ENCODE results near the gene ZNF426. TPM values are rescaled to one million over a fixed set of nuclear protein-coding genes. Genes with fewer than 3 reads are reported as not detected.
"Not testable (repeated sequence)": the region's sequence is repeated elsewhere in the genome, so short reads cannot be mapped to it uniquely, and the experiment has no call there.

Gene ZNF426
- total and polyA plus RNA-seq, 5 donors = 4.2 to 19.6 (median 16.0) TPM

- 94% methylated on average over 11 of the region's 11 CpGs for WGBS
- H3K9me3 ChIP-seq (ENCODE audit: control insufficient read depth, low read length) = no peaks in the 10 kb centered on the region
- H3K4me1 ChIP-seq (ENCODE audit: control insufficient read depth, insufficient read depth, low read length) = no peaks in the 10 kb centered on the region
- no peak overlapping the region for H3K27ac ChIP-seq (ENCODE audit: low read length)
- DNase-seq = no peak
- no peaks in the 10 kb centered on the region for H3K27me3 ChIP-seq (ENCODE audit: control insufficient read depth, insufficient read depth)
- intact Hi-C loops (cut with DNase I) = no loop called here
- ATAC-seq = no peak
- H3K4me3 ChIP-seq (ENCODE audit: low read length) = no peak overlapping the region
Observed at GRCh38 chr19:9547870-9548269, 9.4 kb upstream of the ZNF426 start.

- H3K27me3 ChIP-seq (ENCODE audit: control insufficient read depth, insufficient read depth); H3K27ac ChIP-seq (ENCODE audit: low read length); H3K4me3 ChIP-seq (ENCODE audit: low read length); intact Hi-C loops (cut with DNase I); H3K4me1 ChIP-seq (ENCODE audit: control insufficient read depth, insufficient read depth, low read length); ATAC-seq; H3K9me3 ChIP-seq (ENCODE audit: control insufficient read depth, low read length): not testable (repeated sequence)
- DNase-seq = peak in 1 of 3 donors; percentile 37
- WGBS = 91% methylated on average over 12 of the region's 12 CpGs
Observed at GRCh38 chr19:9541281-9541680, 2.8 kb upstream of the ZNF426 start.

GRCh38 chr19:9539921-9540320 lies 1.5 kb upstream of the ZNF426 start:
- H3K27ac ChIP-seq (ENCODE audit: low read length); H3K27me3 ChIP-seq (ENCODE audit: control insufficient read depth, insufficient read depth); intact Hi-C loops (cut with DNase I); H3K4me1 ChIP-seq (ENCODE audit: control insufficient read depth, insufficient read depth, low read length); DNase-seq; H3K9me3 ChIP-seq (ENCODE audit: control insufficient read depth, low read length); H3K4me3 ChIP-seq (ENCODE audit: low read length); ATAC-seq: not testable (repeated sequence)
- 96% methylated on average over 1 of the region's 1 CpG for WGBS

GRCh38 chr19:9539201-9539600 lies 756 bp upstream of the ZNF426 start:
- H3K4me3 ChIP-seq (ENCODE audit: low read length); H3K4me1 ChIP-seq (ENCODE audit: control insufficient read depth, insufficient read depth, low read length); H3K9me3 ChIP-seq (ENCODE audit: control insufficient read depth, low read length); ATAC-seq; H3K27me3 ChIP-seq (ENCODE audit: control insufficient read depth, insufficient read depth); intact Hi-C loops (cut with DNase I): not testable (repeated sequence)
- WGBS = 84% methylated on average over 6 of the region's 6 CpGs
- DNase-seq = peak in 1 of 3 donors; percentile 20
- H3K27ac ChIP-seq (ENCODE audit: low read length) = peak overlapping the region; percentile 21

GRCh38 chr19:9535934-9536333 lies 2.5 kb downstream of the ZNF426 start:
- Histone ChIP-seq H3K4me3 (ENCODE audit: low read length) (no peak overlapping the region), H3K9me3 (ENCODE audit: control insufficient read depth, low read length) (peaks cover 16% of the 10 kb centered on the region), H3K27me3 (ENCODE audit: control insufficient read depth, insufficient read depth) (no peaks in the 10 kb centered on the region), H3K27ac (ENCODE audit: low read length) (no peak overlapping the region), H3K4me1 (ENCODE audit: control insufficient read depth, insufficient read depth, low read length) (no peaks in the 10 kb centered on the region)
- 96% methylated on average over 4 of the region's 4 CpGs for WGBS
- intact Hi-C loops (cut with DNase I) = no loop called here
- ATAC-seq (no peak), DNase-seq (no peak)

GRCh38 chr19:9531933-9532332 lies 6.5 kb downstream of the ZNF426 start:
- WGBS = 98% methylated on average over 4 of the region's 4 CpGs

GRCh38 chr19:9528757-9529336 lies 9.6 kb downstream of the ZNF426 start:
- Histone ChIP-seq H3K9me3 (ENCODE audit: control insufficient read depth, low read length) (peaks cover 44% of the 10 kb centered on the region), H3K4me3 (ENCODE audit: low read length) (peak overlapping the region; percentile 25), H3K27me3 (ENCODE audit: control insufficient read depth, insufficient read depth) (no peaks in the 10 kb centered on the region), H3K27ac (ENCODE audit: low read length) (no peak overlapping the region), H3K4me1 (ENCODE audit: control insufficient read depth, insufficient read depth, low read length) (no peaks in the 10 kb centered on the region)
- DNase-seq (no peak), ATAC-seq (no peak)
- WGBS = 98% methylated on average over 5 of the region's 5 CpGs
- intact Hi-C loops (cut with DNase I) = loop anchor here in 1 of 4 donors (10.0 kb wide), 1 partner anchor 194 kb away; no protein-coding TSS in a partner anchor

More at GRCh38 chr19:9531933-9532332, 6.5 kb downstream of the ZNF426 start:
- no peak overlapping the region for H3K27ac ChIP-seq (ENCODE audit: low read length)
- no peak for DNase-seq
- H3K4me1 ChIP-seq (ENCODE audit: control insufficient read depth, insufficient read depth, low read length) = no peaks in the 10 kb centered on the region
- H3K9me3 ChIP-seq (ENCODE audit: control insufficient read depth, low read length) = peaks cover 43% of the 10 kb centered on the region
- H3K27me3 ChIP-seq (ENCODE audit: control insufficient read depth, insufficient read depth) = no peaks in the 10 kb centered on the region
- H3K4me3 ChIP-seq (ENCODE audit: low read length) = no peak overlapping the region
- intact Hi-C loops (cut with DNase I) = no loop called here
- ATAC-seq = no peak

- WGBS = 96% methylated on average over 1 of the region's 1 CpG
- no peaks in the 10 kb centered on the region for H3K27me3 ChIP-seq (ENCODE audit: control insufficient read depth, insufficient read depth)
- ATAC-seq = no peak
- peaks cover 30% of the 10 kb centered on the region for H3K9me3 ChIP-seq (ENCODE audit: control insufficient read depth, low read length)
- DNase-seq = no peak
- no peaks in the 10 kb centered on the region for H3K4me1 ChIP-seq (ENCODE audit: control insufficient read depth, insufficient read depth, low read length)
- intact Hi-C loops (cut with DNase I) = loop anchor here in 1 of 4 donors (10.0 kb wide), 1 partner anchor 189 kb away; no protein-coding TSS in a partner anchor
- H3K4me3 ChIP-seq (ENCODE audit: low read length) = no peak overlapping the region
- no peak overlapping the region for H3K27ac ChIP-seq (ENCODE audit: low read length)
Observed at GRCh38 chr19:9523885-9524474, 14.5 kb downstream of the ZNF426 start.

- H3K4me1 ChIP-seq (ENCODE audit: control insufficient read depth, insufficient read depth, low read length) = no peaks in the 10 kb centered on the region
- ATAC-seq = no peak
- H3K27me3 ChIP-seq (ENCODE audit: control insufficient read depth, insufficient read depth) = no peaks in the 10 kb centered on the region
- H3K4me3 ChIP-seq (ENCODE audit: low read length) = no peak overlapping the region
- intact Hi-C loops (cut with DNase I) = loop anchor here in 1 of 4 donors (10.0 kb wide), 1 partner anchor 692 kb away; no protein-coding TSS in a partner anchor
- peaks cover 3% of the 10 kb centered on the region for H3K9me3 ChIP-seq (ENCODE audit: control insufficient read depth, low read length)
- 77% methylated on average over 3 of the region's 3 CpGs for WGBS
- no peak overlapping the region for H3K27ac ChIP-seq (ENCODE audit: low read length)
- no peak for DNase-seq
Observed at GRCh38 chr19:9507285-9507684, 31.2 kb downstream of the ZNF426 start.

GRCh38 chr19:9500796-9501195 lies 37.6 kb downstream of the ZNF426 start:
- ATAC-seq = no peak
- H3K9me3 ChIP-seq (ENCODE audit: control insufficient read depth, low read length) = peaks cover 7% of the 10 kb centered on the region
- H3K27ac ChIP-seq (ENCODE audit: low read length) = no peak overlapping the region
- intact Hi-C loops (cut with DNase I) = loop anchor here in 1 of 4 donors (10.0 kb wide), 1 partner anchor 686 kb away; no protein-coding TSS in a partner anchor
- no peaks in the 10 kb centered on the region for H3K27me3 ChIP-seq (ENCODE audit: control insufficient read depth, insufficient read depth)
- H3K4me1 ChIP-seq (ENCODE audit: control insufficient read depth, insufficient read depth, low read length) = no peaks in the 10 kb centered on the region
- H3K4me3 ChIP-seq (ENCODE audit: low read length) = no peak overlapping the region
- no peak for DNase-seq
- WGBS = 88% methylated on average over 1 of the region's 1 CpG

- Histone ChIP-seq H3K9me3 (ENCODE audit: control insufficient read depth, low read length) (peaks cover 7% of the 10 kb centered on the region), H3K4me1 (ENCODE audit: control insufficient read depth, insufficient read depth, low read length) (no peaks in the 10 kb centered on the region), H3K4me3 (ENCODE audit: low read length) (peak within 1 kb of the TSS; percentile 10), H3K27ac (ENCODE audit: low read length) (no peak within 1 kb of the TSS), H3K27me3 (ENCODE audit: control insufficient read depth, insufficient read depth) (no peaks in the 10 kb centered on the region)
- 3% methylated on average over 44 of the region's 44 CpGs for WGBS
- intact Hi-C loops (cut with DNase I) = no loop called here
- peak in 1 of 3 donors; percentile 23 for DNase-seq
- no peak for ATAC-seq
Observed at GRCh38 chr19:9498183-9498902, 40.1 kb downstream of the ZNF426 start, which contains the start of gene ZNF560. Gene ZNF560 (minus strand): TSS chr19:9498616. CDS start chr19:9475313, 23,303 bp downstream.
